ENCODE measurements around the gene FAT1. TPM values are rescaled to one million over a fixed set of nuclear protein-coding genes. Genes with fewer than 3 reads are reported as not detected.

The FAT1 gene
- total RNA-seq, 4 donors from 2014 or later = 91.2 to 133 (median 105) TPM

DNA sequence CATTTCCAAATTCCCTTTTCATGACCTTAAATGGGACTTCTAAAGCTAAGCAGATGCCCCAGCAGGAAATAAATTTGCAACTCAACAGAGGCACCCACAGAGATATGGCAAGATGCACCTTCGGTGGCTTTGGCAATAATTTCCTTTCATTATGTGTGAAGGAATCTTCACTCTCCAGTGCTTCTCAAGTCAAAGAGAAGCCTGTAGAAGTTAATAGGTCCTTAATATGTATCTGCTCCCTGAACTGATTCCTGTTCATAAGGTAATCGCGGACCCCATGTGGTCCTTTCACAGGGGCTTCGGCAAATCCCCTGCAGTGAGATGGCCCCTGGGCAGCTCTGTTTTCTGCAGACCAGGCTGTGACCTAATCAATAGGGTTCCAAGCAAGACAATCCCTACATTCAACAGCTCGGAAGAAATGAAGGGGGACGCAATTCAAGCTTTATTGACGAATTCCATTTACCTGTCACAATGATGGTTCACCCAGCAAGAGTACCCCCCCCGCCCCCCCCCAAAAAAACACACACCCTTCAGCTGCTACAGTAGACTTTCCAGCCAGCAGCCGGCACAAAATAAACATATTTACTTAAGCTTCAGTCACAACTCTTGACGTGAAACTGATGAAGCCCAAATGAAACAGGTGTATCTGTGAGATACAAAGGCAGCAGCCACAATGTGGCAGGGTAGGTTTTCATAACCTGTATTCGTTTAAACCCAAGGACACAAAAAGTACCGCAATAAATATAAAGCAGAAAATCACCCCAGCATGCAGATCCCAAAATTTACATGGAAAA lies 35.3 kb downstream of the FAT1 start:
- Histone ChIP-seq H3K27me3 (no peaks in the 10 kb centered on the region), H3K4me3 (no peak overlapping the region), H3K27ac (no peak overlapping the region), H3K4me1 (peaks cover 38% of the 10 kb centered on the region), H3K36me3 (no peaks in the 10 kb centered on the region), H3K9me3 (no peaks in the 10 kb centered on the region)
- TF ChIP-seq EP300 (IDR thresholded peaks at IDR 0.05) (no peak), POLR2AphosphoS5 (IDR thresholded peaks at IDR 0.05) (no peak), POLR2A (IDR thresholded peaks at IDR 0.05) (no peak)
- TF ChIP-seq, protein P1, sequence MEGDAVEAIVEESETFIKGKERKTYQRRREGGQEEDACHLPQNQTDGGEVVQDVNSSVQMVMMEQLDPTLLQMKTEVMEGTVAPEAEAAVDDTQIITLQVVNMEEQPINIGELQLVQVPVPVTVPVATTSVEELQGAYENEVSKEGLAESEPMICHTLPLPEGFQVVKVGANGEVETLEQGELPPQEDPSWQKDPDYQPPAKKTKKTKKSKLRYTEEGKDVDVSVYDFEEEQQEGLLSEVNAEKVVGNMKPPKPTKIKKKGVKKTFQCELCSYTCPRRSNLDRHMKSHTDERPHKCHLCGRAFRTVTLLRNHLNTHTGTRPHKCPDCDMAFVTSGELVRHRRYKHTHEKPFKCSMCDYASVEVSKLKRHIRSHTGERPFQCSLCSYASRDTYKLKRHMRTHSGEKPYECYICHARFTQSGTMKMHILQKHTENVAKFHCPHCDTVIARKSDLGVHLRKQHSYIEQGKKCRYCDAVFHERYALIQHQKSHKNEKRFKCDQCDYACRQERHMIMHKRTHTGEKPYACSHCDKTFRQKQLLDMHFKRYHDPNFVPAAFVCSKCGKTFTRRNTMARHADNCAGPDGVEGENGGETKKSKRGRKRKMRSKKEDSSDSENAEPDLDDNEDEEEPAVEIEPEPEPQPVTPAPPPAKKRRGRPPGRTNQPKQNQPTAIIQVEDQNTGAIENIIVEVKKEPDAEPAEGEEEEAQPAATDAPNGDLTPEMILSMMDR (IDR thresholded peaks at IDR 0.05) = no peak
- WGBS = 72% methylated on average over 11 of the region's 12 CpGs
- DNase-seq (ENCODE audit: low spot score in 2 of 2) = no peak

DNA sequence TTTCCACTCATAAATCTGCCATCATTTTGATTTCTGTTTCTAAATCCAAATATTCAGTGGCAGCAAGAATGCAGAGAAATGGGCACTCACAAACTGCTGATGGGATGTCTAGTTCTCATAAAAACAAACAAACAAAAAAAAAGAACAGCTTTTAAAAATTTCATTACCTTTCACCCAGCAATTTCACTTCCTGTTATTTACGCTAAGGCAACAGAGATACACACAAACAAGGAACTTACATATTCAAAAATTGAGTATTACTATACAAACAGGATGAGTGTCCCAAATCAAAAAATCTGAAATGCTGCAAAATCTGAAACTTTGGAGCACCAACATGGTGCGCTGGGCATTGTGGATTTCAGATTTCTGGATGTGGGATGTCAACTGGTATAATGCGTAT lies 36.4 kb downstream of the FAT1 start:
- 91% methylated on average over 3 of the region's 3 CpGs for WGBS
- Histone ChIP-seq H3K36me3 (no peaks in the 10 kb centered on the region), H3K9me3 (no peaks in the 10 kb centered on the region), H3K27me3 (no peaks in the 10 kb centered on the region), H3K27ac (no peak overlapping the region), H3K4me3 (no peak overlapping the region), H3K4me1 (peaks cover 30% of the 10 kb centered on the region)
- TF ChIP-seq, protein P1 (IDR thresholded peaks at IDR 0.05) = no peak
- TF ChIP-seq POLR2A (IDR thresholded peaks at IDR 0.05) (no peak), POLR2AphosphoS5 (IDR thresholded peaks at IDR 0.05) (no peak), EP300 (IDR thresholded peaks at IDR 0.05) (no peak)
- DNase-seq (ENCODE audit: low spot score in 2 of 2) = no peak

DNA sequence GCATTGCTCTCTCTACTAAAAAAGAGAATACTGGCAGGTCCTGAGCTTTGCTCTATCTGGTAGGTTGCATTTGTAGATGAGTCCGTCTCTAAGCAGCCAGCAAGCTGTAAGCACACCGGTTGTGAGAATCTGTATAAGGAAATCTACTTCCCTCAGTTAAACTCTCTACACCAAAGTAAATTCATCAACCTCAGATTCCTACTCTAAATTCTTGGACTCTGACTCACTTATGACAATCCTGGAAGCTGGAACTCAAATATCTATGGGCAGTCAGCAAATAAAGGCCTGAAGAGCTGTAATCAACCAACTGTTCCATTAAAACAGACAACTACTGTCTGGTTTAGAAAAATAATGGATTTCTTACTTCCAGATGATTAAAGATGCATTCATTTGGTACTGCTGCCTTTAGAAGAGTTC lies 37.9 kb downstream of the FAT1 start:
- peaks cover 30% of the 10 kb centered on the region for H3K4me1 ChIP-seq
- H3K27me3 ChIP-seq = no peaks in the 10 kb centered on the region
- WGBS = 63% methylated on average over 2 of the region's 2 CpGs
- DNase-seq (ENCODE audit: low spot score in 2 of 2) = no peak
- H3K4me3 ChIP-seq = no peak overlapping the region
- no peaks in the 10 kb centered on the region for H3K9me3 ChIP-seq
- no peaks in the 10 kb centered on the region for H3K36me3 ChIP-seq
- TF ChIP-seq, protein P1 (IDR thresholded peaks at IDR 0.05) = no peak
- TF ChIP-seq POLR2A (IDR thresholded peaks at IDR 0.05) = no peak
- H3K27ac ChIP-seq = no peak overlapping the region

DNA sequence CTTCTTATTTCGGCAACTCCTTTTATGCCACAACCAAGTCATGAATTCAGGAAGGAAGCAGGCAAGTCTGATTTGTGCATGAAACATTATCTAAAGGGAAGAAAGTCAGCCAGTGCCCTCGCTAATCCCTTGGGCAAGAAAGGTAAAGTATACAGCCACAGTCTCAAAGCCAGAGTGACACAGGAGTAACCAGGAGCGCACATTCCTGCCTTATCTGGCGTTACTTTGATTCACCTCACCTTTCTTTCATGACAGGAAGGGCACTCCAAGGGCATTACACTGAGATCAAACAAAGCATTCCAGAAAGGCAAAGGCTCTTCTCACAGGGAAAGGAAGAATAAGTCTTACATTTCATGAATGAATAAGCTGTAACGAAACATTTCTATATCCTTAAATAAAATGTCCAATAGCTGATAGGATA lies 38.8 kb downstream of the FAT1 start:
- H3K4me3 ChIP-seq = no peak overlapping the region
- H3K4me1 ChIP-seq = peaks cover 30% of the 10 kb centered on the region
- no peaks in the 10 kb centered on the region for H3K27me3 ChIP-seq
- TF ChIP-seq, protein P1 (IDR thresholded peaks at IDR 0.05) = no peak
- TF ChIP-seq EP300 (IDR thresholded peaks at IDR 0.05) (no peak), POLR2A (IDR thresholded peaks at IDR 0.05) (no peak), POLR2AphosphoS5 (IDR thresholded peaks at IDR 0.05) (no peak)
- no peaks in the 10 kb centered on the region for H3K9me3 ChIP-seq
- no peaks in the 10 kb centered on the region for H3K36me3 ChIP-seq
- no peak for DNase-seq (ENCODE audit: low spot score in 2 of 2)
- no peak overlapping the region for H3K27ac ChIP-seq
- WGBS = 71% methylated on average over 5 of the region's 5 CpGs

DNA sequence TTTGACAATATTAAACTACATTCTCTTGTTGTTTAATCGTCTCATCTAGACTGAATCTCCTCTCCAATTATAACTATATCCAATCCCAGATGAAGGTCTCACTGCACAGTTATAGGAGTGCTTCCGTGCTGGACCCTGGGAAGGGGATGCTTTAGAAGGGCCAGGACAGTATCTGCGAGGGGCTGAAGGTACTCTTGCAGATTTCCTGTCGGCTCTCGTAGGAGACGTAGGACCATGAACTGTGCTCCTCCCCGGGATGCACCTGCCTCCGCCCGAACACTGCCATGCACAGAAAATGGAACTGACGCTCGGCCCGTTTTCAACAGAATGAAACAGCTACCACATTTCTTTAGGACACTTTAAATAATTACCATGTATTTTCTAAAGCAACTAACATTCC lies 39.4 kb downstream of the FAT1 start:
- H3K36me3 ChIP-seq = no peaks in the 10 kb centered on the region

More for the DNA sequence above, 39.4 kb downstream of the FAT1 start:
- no peak overlapping the region for H3K27ac ChIP-seq
- peaks cover 23% of the 10 kb centered on the region for H3K4me1 ChIP-seq
- DNase-seq (ENCODE audit: low spot score in 2 of 2) = no peak
- 79% methylated on average over 12 of the region's 12 CpGs for WGBS
- H3K4me3 ChIP-seq = no peak overlapping the region
- no peaks in the 10 kb centered on the region for H3K27me3 ChIP-seq
- no peak for TF ChIP-seq EP300 (IDR thresholded peaks at IDR 0.05)
- H3K9me3 ChIP-seq = no peaks in the 10 kb centered on the region

All from suprapubic skin (tissue), 4 donors.